Stimulated activated naive CD8-positive, alpha-beta T cell treated with anti-CD3 and anti-CD28 coated beads, Interleukin-15, Interleukin-2, amounts not matched to agents 100 ng/mL and 50 ng/mL, for 24 hours (primary cell): Measurements from ENCODE around the gene LEKR1.

Source experiments
- H3K27ac Mint-ChIP-seq: one replicate; pipeline ENCODE4 v1.8.0; 2021; ENCODE audit warnings: mild to moderate bottlenecking, mixed read lengths
- H3K27me3 Mint-ChIP-seq: one replicate; pipeline ENCODE4 v1.8.0; 2021; ENCODE audit warnings: mixed read lengths
- H3K36me3 Mint-ChIP-seq: one replicate; pipeline ENCODE4 v1.8.0; 2021; ENCODE audit warnings: low read depth, mixed read lengths
- H3K4me1 Mint-ChIP-seq: one replicate; pipeline ENCODE4 v1.8.0; 2021; ENCODE audit warnings: low read depth, mixed read lengths
- H3K4me3 Mint-ChIP-seq: one replicate; pipeline ENCODE4 v1.8.0; 2021; ENCODE audit warnings: mild to moderate bottlenecking, mixed read lengths
- H3K9me3 Mint-ChIP-seq: one replicate; pipeline ENCODE4 v1.8.0; 2021; ENCODE audit warnings: mixed read lengths

Gene LEKR1

GRCh38 chr3:157086775-157087174 lies 260.6 kb downstream of the LEKR1 start:
- Mint-ChIP-seq H3K27me3 (no peaks in the 10 kb centered on the region), H3K4me3 (peak overlapping the region; percentile 37), H3K36me3 (no peaks in the 10 kb centered on the region), H3K27ac (peak overlapping the region; percentile 79), H3K4me1 (peaks cover 76% of the 10 kb centered on the region), H3K9me3 (no peaks in the 10 kb centered on the region)

- Mint-ChIP-seq H3K36me3 (no peaks in the 10 kb centered on the region), H3K4me3 (peak overlapping the region; percentile 21), H3K27ac (peak overlapping the region; percentile 96), H3K9me3 (no peaks in the 10 kb centered on the region), H3K4me1 (peaks cover 76% of the 10 kb centered on the region), H3K27me3 (no peaks in the 10 kb centered on the region)
Measured at GRCh38 chr3:157087373-157087772, 261.2 kb downstream of the LEKR1 start.

- no peaks in the 10 kb centered on the region for H3K9me3 Mint-ChIP-seq
- peaks cover 76% of the 10 kb centered on the region for H3K4me1 Mint-ChIP-seq
- H3K4me3 Mint-ChIP-seq, result peak overlapping the region; percentile 78
Measured at GRCh38 chr3:157087780-157088600, 261.8 kb downstream of the LEKR1 start.

GRCh38 chr3:157088601-157089454 lies 262.7 kb downstream of the LEKR1 start:
- peak overlapping the region; percentile 96 for H3K27ac Mint-ChIP-seq
- H3K4me1 Mint-ChIP-seq, result peaks cover 77% of the 10 kb centered on the region
- H3K27me3 Mint-ChIP-seq, result no peaks in the 10 kb centered on the region
- H3K9me3 Mint-ChIP-seq, result no peaks in the 10 kb centered on the region
- peak overlapping the region; percentile 78 for H3K4me3 Mint-ChIP-seq
- H3K36me3 Mint-ChIP-seq, result no peaks in the 10 kb centered on the region

More at GRCh38 chr3:157087780-157088600, 261.8 kb downstream of the LEKR1 start:
- Mint-ChIP-seq H3K27ac (peak overlapping the region; percentile 96), H3K27me3 (no peaks in the 10 kb centered on the region), H3K36me3 (no peaks in the 10 kb centered on the region)

GRCh38 chr3:157089455-157090221 lies 263.5 kb downstream of the LEKR1 start:
- peak overlapping the region; percentile 78 for H3K4me3 Mint-ChIP-seq
- no peaks in the 10 kb centered on the region for H3K9me3 Mint-ChIP-seq
- H3K27me3 Mint-ChIP-seq, result no peaks in the 10 kb centered on the region
- peak overlapping the region; percentile 96 for H3K27ac Mint-ChIP-seq
- no peaks in the 10 kb centered on the region for H3K36me3 Mint-ChIP-seq
- H3K4me1 Mint-ChIP-seq, result peaks cover 77% of the 10 kb centered on the region

GRCh38 chr3:157091083-157091833 lies 265.1 kb downstream of the LEKR1 start:
- no peak overlapping the region for H3K4me3 Mint-ChIP-seq
- peaks cover 65% of the 10 kb centered on the region for H3K4me1 Mint-ChIP-seq

GRCh38 chr3:157092230-157092629 lies 266.1 kb downstream of the LEKR1 start:
- H3K27me3 Mint-ChIP-seq, result peaks cover 3% of the 10 kb centered on the region

More at GRCh38 chr3:157091083-157091833, 265.1 kb downstream of the LEKR1 start:
- Mint-ChIP-seq H3K36me3 (no peaks in the 10 kb centered on the region), H3K9me3 (no peaks in the 10 kb centered on the region), H3K27me3 (peaks cover 3% of the 10 kb centered on the region), H3K27ac (peak overlapping the region; percentile 96)

GRCh38 chr3:157093096-157093495 lies 266.9 kb downstream of the LEKR1 start:
- peaks cover 3% of the 10 kb centered on the region for H3K27me3 Mint-ChIP-seq
- peaks cover 50% of the 10 kb centered on the region for H3K4me1 Mint-ChIP-seq
- no peak overlapping the region for H3K27ac Mint-ChIP-seq
- no peaks in the 10 kb centered on the region for H3K9me3 Mint-ChIP-seq
- H3K36me3 Mint-ChIP-seq, result no peaks in the 10 kb centered on the region
- H3K4me3 Mint-ChIP-seq, result no peak overlapping the region

More at GRCh38 chr3:157092230-157092629, 266.1 kb downstream of the LEKR1 start:
- Mint-ChIP-seq H3K4me1 (peaks cover 56% of the 10 kb centered on the region), H3K36me3 (no peaks in the 10 kb centered on the region), H3K4me3 (no peak overlapping the region), H3K9me3 (no peaks in the 10 kb centered on the region), H3K27ac (peak overlapping the region; percentile 54)

GRCh38 chr3:157094301-157094700 lies 268.1 kb downstream of the LEKR1 start:
- peaks cover 52% of the 10 kb centered on the region for H3K4me1 Mint-ChIP-seq
- H3K36me3 Mint-ChIP-seq, result no peaks in the 10 kb centered on the region
- H3K9me3 Mint-ChIP-seq, result no peaks in the 10 kb centered on the region
- no peak overlapping the region for H3K27ac Mint-ChIP-seq
- no peak overlapping the region for H3K4me3 Mint-ChIP-seq
- peaks cover 3% of the 10 kb centered on the region for H3K27me3 Mint-ChIP-seq

- peaks cover 3% of the 10 kb centered on the region for H3K27me3 Mint-ChIP-seq
- H3K27ac Mint-ChIP-seq, result no peak overlapping the region
- H3K9me3 Mint-ChIP-seq, result no peaks in the 10 kb centered on the region
- H3K4me3 Mint-ChIP-seq, result no peak overlapping the region
- H3K4me1 Mint-ChIP-seq, result peaks cover 52% of the 10 kb centered on the region
- H3K36me3 Mint-ChIP-seq, result no peaks in the 10 kb centered on the region
Measured at GRCh38 chr3:157094751-157095480, 268.8 kb downstream of the LEKR1 start.
